ENCODE data around the gene RBM38.

RBM38 gene

GRCh38 chr20:57435498-57436222, 44.5 kb downstream of the RBM38 start:
- Histone ChIP-seq H3K4me3 (ENCODE audit: insufficient read depth, low read length, poor library complexity, severe bottlenecking) (no peak overlapping the region), H4K20me1 (ENCODE audit: low read depth, low read length) (no peaks in the 10 kb centered on the region), H3K9me3 (ENCODE audit: insufficient read depth, low read length) (no peaks in the 10 kb centered on the region), H2AFZ (ENCODE audit: low read depth, low read length, severe bottlenecking) (no peak overlapping the region), H3K4me2 (ENCODE audit: low read depth, low read length, poor library complexity, severe bottlenecking) (no peak overlapping the region), H3K9ac (ENCODE audit: low read length) (no peak overlapping the region), H3F3A (ENCODE audit: insufficient read depth) (peaks cover 14% of the 10 kb centered on the region), H3K9me2 (replicated peaks; ENCODE audit: insufficient read depth, low read length) (no peaks in the 10 kb centered on the region), H3K27me3 (ENCODE audit: low read length) (no peaks in the 10 kb centered on the region), H3K27ac (ENCODE audit: low read depth, low read length) (no peak overlapping the region), H3K36me3 (ENCODE audit: low read length) (no peaks in the 10 kb centered on the region), H3K79me2 (ENCODE audit: insufficient read depth, low read length) (no peaks in the 10 kb centered on the region)
- TF ChIP-seq CTCF (IDR thresholded peaks at IDR 0.05; ENCODE audit: insufficient read depth, low read length, poor library complexity, severe bottlenecking) (no peak), EZH2phosphoT487 (conservative IDR thresholded peaks at IDR 0.05; ENCODE audit: low read length) (no peak)

GRCh38 chr20:57436223-57436545, 45.0 kb downstream of the RBM38 start:
- Histone ChIP-seq H3K36me3 (ENCODE audit: low read length) (no peaks in the 10 kb centered on the region), H3F3A (ENCODE audit: insufficient read depth) (peaks cover 14% of the 10 kb centered on the region), H3K9me3 (ENCODE audit: insufficient read depth, low read length) (no peaks in the 10 kb centered on the region), H3K9me2 (replicated peaks; ENCODE audit: insufficient read depth, low read length) (no peaks in the 10 kb centered on the region), H3K4me3 (ENCODE audit: insufficient read depth, low read length, poor library complexity, severe bottlenecking) (no peak overlapping the region), H2AFZ (ENCODE audit: low read depth, low read length, severe bottlenecking) (no peak overlapping the region), H3K4me2 (ENCODE audit: low read depth, low read length, poor library complexity, severe bottlenecking) (no peak overlapping the region), H3K27me3 (ENCODE audit: low read length) (no peaks in the 10 kb centered on the region), H4K20me1 (ENCODE audit: low read depth, low read length) (no peaks in the 10 kb centered on the region), H3K27ac (ENCODE audit: low read depth, low read length) (no peak overlapping the region), H3K9ac (ENCODE audit: low read length) (no peak overlapping the region), H3K79me2 (ENCODE audit: insufficient read depth, low read length) (no peaks in the 10 kb centered on the region)
- no peak for TF ChIP-seq CTCF (IDR thresholded peaks at IDR 0.05; ENCODE audit: insufficient read depth, low read length, poor library complexity, severe bottlenecking)
- TF ChIP-seq EZH2phosphoT487 (conservative IDR thresholded peaks at IDR 0.05; ENCODE audit: low read length): no peak

GRCh38 chr20:57437267-57437666, 46.1 kb downstream of the RBM38 start:
- no peak overlapping the region for H3K27ac ChIP-seq (ENCODE audit: low read depth, low read length)
- no peaks in the 10 kb centered on the region for H3K9me2 ChIP-seq (replicated peaks; ENCODE audit: insufficient read depth, low read length)
- no peak overlapping the region for H3K4me2 ChIP-seq (ENCODE audit: low read depth, low read length, poor library complexity, severe bottlenecking)
- H3K36me3 ChIP-seq (ENCODE audit: low read length): no peaks in the 10 kb centered on the region
- H3K4me3 ChIP-seq (ENCODE audit: insufficient read depth, low read length, poor library complexity, severe bottlenecking): no peak overlapping the region
- H3K27me3 ChIP-seq (ENCODE audit: low read length): no peaks in the 10 kb centered on the region
- H4K20me1 ChIP-seq (ENCODE audit: low read depth, low read length): no peaks in the 10 kb centered on the region
- no peaks in the 10 kb centered on the region for H3K9me3 ChIP-seq (ENCODE audit: insufficient read depth, low read length)
- no peak overlapping the region for H3K9ac ChIP-seq (ENCODE audit: low read length)
- no peaks in the 10 kb centered on the region for H3K79me2 ChIP-seq (ENCODE audit: insufficient read depth, low read length)
- peaks cover 14% of the 10 kb centered on the region for H3F3A ChIP-seq (ENCODE audit: insufficient read depth)
- no peak for TF ChIP-seq CTCF (IDR thresholded peaks at IDR 0.05; ENCODE audit: insufficient read depth, low read length, poor library complexity, severe bottlenecking)
- no peak for TF ChIP-seq EZH2phosphoT487 (conservative IDR thresholded peaks at IDR 0.05; ENCODE audit: low read length)
- H2AFZ ChIP-seq (ENCODE audit: low read depth, low read length, severe bottlenecking): no peak overlapping the region
